Loucy (cell line): ENCODE measurements around the gene RET.

ENCODE experiments used
- H2AFZ ChIP-seq: fragments of 200-600 bp; sonication (generic); 2 replicates; pipeline ENCODE4 v1.6.0; 2016; ENCODE audit warnings: antibody characterized with exemption, mild to moderate bottlenecking, low read length, moderate library complexity
- H3F3A ChIP-seq: fragments of 200-600 bp; 2 replicates; pipeline ENCODE4 v1.6.0; 2016; ENCODE audit warnings: antibody characterized with exemption, low read depth, mild to moderate bottlenecking
- H3K27me3 ChIP-seq: fragments of 200-600 bp; sonication (generic); 2 replicates; pipeline ENCODE4 v1.6.1; 2014; ENCODE audit warnings: low read length, mild to moderate bottlenecking; ENCODE audit not compliant: insufficient read depth, poor library complexity, severe bottlenecking
- H3K36me3 ChIP-seq: fragments of 200-600 bp; sonication (generic); 2 replicates; pipeline ENCODE4 v1.6.1; 2016; ENCODE audit warnings: low read length; ENCODE audit not compliant: insufficient read depth
- H3K4me1 ChIP-seq: fragments of 200-600 bp; sonication (generic); 2 replicates; pipeline ENCODE4 v1.5.1; 2014; ENCODE audit warnings: low read length, mild to moderate bottlenecking; ENCODE audit not compliant: insufficient read depth, poor library complexity, severe bottlenecking
- H3K4me2 ChIP-seq: fragments of 200-600 bp; sonication (generic); 2 replicates; pipeline ENCODE4 v1.6.0; 2014; ENCODE audit warnings: antibody characterized with exemption, low read length, low read depth, mild to moderate bottlenecking; ENCODE audit not compliant: poor library complexity, severe bottlenecking
- H3K4me3 ChIP-seq: fragments of 200-600 bp; sonication (generic); 2 replicates; pipeline ENCODE4 v1.5.1; 2014; ENCODE audit warnings: low read length, mild to moderate bottlenecking, mixed read lengths; ENCODE audit not compliant: poor library complexity, severe bottlenecking
- H3K79me2 ChIP-seq: fragments of 200-600 bp; sonication (generic); 2 replicates; pipeline ENCODE4 v1.6.1; 2014; ENCODE audit warnings: low read length; ENCODE audit not compliant: insufficient read depth
- H3K9ac ChIP-seq: fragments of 200-600 bp; sonication (generic); 2 replicates; pipeline ENCODE4 v1.6.0; 2014; ENCODE audit warnings: mild to moderate bottlenecking, low read depth, low read length, moderate library complexity; ENCODE audit not compliant: poor library complexity, severe bottlenecking
- H3K9me2 ChIP-seq: fragments of 200-600 bp; sonication (generic); replicated peaks from 2 replicates; pipeline ENCODE4 v1.6.1; 2016; ENCODE audit warnings: low read depth, low read length, mixed read lengths
- H3K9me3 ChIP-seq: fragments of 200-600 bp; sonication (generic); 2 replicates; pipeline ENCODE4 v1.6.1; 2014; ENCODE audit warnings: mild to moderate bottlenecking, antibody characterized with exemption, low read length, low read depth; ENCODE audit not compliant: insufficient read depth
- H4K20me1 ChIP-seq: fragments of 200-600 bp; sonication (generic); 2 replicates; pipeline ENCODE4 v1.6.0; 2014; ENCODE audit warnings: antibody characterized with exemption, low read length, mild to moderate bottlenecking; ENCODE audit not compliant: insufficient read depth, poor library complexity, severe bottlenecking
- CTCF ChIP-seq: fragments of 200-600 bp; sonication (generic); conservative IDR thresholded peaks from 2 replicates; pipeline ENCODE4 v1.5.1; 2014; ENCODE audit warnings: mild to moderate bottlenecking, antibody characterized with exemption, low read length
- EZH2phosphoT487 ChIP-seq: fragments of 200-600 bp; IDR thresholded peaks from 2 replicates; pipeline ENCODE4 v1.6.1; 2018; ENCODE audit warnings: antibody characterized with exemption, mild to moderate bottlenecking, moderate library complexity, borderline replicate concordance

RET gene

GRCh38 chr10:43062402-43063160 is 14.3 kb upstream of the RET start:
- H3K79me2 ChIP-seq: no peaks in the 10 kb centered on the region
- H3K4me3 ChIP-seq: no peak overlapping the region
- no peaks in the 10 kb centered on the region for H3K36me3 ChIP-seq
- no peak overlapping the region for H3K9ac ChIP-seq
- H3K27me3 ChIP-seq: no peaks in the 10 kb centered on the region
- no peaks in the 10 kb centered on the region for H4K20me1 ChIP-seq
- H2AFZ ChIP-seq: no peak overlapping the region
- H3K4me2 ChIP-seq: no peak overlapping the region
- H3K4me1 ChIP-seq: no peaks in the 10 kb centered on the region
- no peaks in the 10 kb centered on the region for H3F3A ChIP-seq
- no peak for TF ChIP-seq CTCF
- TF ChIP-seq EZH2phosphoT487: no peak
- H3K9me3 ChIP-seq: no peaks in the 10 kb centered on the region; the same call in 1 of the 2 replicates
- no peaks in the 10 kb centered on the region for H3K9me2 ChIP-seq

GRCh38 chr10:43064331-43065075 is 12.4 kb upstream of the RET start:
- no peaks in the 10 kb centered on the region; the same call in 1 of the 2 replicates for H3K9me3 ChIP-seq
- TF ChIP-seq EZH2phosphoT487 (no peak), CTCF (no peak)
- no peaks in the 10 kb centered on the region for H3K4me1 ChIP-seq
- no peaks in the 10 kb centered on the region for H3F3A ChIP-seq
- no peaks in the 10 kb centered on the region for H3K27me3 ChIP-seq
- H3K9ac ChIP-seq: no peak overlapping the region
- no peak overlapping the region for H3K4me3 ChIP-seq
- no peaks in the 10 kb centered on the region for H3K79me2 ChIP-seq
- H3K9me2 ChIP-seq: no peaks in the 10 kb centered on the region
- no peak overlapping the region for H3K4me2 ChIP-seq
- no peak overlapping the region for H2AFZ ChIP-seq
- no peaks in the 10 kb centered on the region for H4K20me1 ChIP-seq
- no peaks in the 10 kb centered on the region for H3K36me3 ChIP-seq

- Histone ChIP-seq H3K4me3 (no peak overlapping the region), H2AFZ (no peak overlapping the region), H3K36me3 (no peaks in the 10 kb centered on the region), H3K9ac (no peak overlapping the region), H3K4me1 (no peaks in the 10 kb centered on the region), H3K4me2 (no peak overlapping the region), H3F3A (no peaks in the 10 kb centered on the region), H3K79me2 (no peaks in the 10 kb centered on the region), H3K9me2 (no peaks in the 10 kb centered on the region), H3K27me3 (no peaks in the 10 kb centered on the region), H3K9me3 (no peaks in the 10 kb centered on the region), H4K20me1 (no peaks in the 10 kb centered on the region)
- TF ChIP-seq EZH2phosphoT487 (no peak), CTCF (no peak)
Measured at GRCh38 chr10:43065234-43065633, 11.6 kb upstream of the RET start.
